ENCODE data around the gene NUP35. TPM values are rescaled to one million over a fixed set of nuclear protein-coding genes. Genes with fewer than 3 reads are reported as not detected.

NUP35 gene
- total RNA-seq, 2 donors from 2014 or later, result 5.0 to 6.6 TPM

DNA sequence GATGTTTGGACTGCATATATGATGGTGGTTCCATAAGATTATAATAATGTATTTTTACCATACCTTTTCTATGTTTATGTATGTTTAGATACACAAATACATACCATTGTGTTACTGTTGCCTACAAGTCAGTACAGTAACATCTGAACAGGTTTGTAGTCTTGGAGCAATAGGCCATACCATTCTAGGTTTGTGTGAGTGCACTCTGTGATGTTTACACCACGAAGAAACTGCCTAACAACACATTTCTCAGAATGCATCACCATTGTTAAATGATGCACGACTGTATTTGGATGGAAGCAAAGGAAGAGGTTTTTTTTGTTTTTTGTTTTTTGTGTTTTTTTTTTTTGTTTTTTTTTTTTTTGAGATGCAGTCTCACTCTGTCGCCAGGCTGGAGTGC is 36.2 kb upstream of the NUP35 start:
- Histone ChIP-seq H3K9me3 (no peaks in the 10 kb centered on the region), H3K4me1 (no peaks in the 10 kb centered on the region)

DNA sequence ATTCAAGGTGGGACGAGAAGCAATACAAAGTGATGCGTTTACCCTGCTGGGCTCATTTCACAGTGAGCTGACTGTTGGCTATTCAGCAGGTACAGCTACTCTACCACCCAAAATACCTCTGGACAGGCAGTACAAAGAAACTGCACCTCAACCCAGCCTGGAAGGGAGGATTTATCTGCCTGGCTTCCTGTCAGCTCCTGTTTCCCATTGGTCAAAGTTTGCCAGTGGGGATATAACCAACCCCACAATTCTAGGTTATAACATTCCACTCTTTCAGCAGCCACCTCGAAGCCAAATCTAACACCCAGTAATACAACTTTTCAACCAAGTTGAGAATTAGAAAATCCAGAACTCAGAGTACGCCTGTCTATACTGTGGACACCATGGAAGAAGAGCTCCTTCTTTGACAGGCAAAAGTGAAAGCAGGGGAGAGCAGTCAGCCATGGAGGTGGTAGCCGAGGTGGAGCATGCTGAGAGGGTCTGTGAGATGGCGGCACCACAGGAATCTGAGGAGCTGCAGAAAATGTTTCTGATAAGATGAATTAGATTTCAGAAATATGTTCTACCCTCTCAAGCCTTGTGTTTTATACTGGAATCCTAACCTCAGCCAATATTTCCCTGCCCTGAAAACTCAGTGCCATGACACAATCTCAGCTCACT is 34.9 kb upstream of the NUP35 start:
- Histone ChIP-seq H3K4me3 (no peak overlapping the region), H3K27ac (no peak overlapping the region), H3K9me3 (no peaks in the 10 kb centered on the region), H3K4me1 (no peaks in the 10 kb centered on the region), H3K27me3 (no peaks in the 10 kb centered on the region), H3K36me3 (no peaks in the 10 kb centered on the region)
- TF ChIP-seq, protein P1, sequence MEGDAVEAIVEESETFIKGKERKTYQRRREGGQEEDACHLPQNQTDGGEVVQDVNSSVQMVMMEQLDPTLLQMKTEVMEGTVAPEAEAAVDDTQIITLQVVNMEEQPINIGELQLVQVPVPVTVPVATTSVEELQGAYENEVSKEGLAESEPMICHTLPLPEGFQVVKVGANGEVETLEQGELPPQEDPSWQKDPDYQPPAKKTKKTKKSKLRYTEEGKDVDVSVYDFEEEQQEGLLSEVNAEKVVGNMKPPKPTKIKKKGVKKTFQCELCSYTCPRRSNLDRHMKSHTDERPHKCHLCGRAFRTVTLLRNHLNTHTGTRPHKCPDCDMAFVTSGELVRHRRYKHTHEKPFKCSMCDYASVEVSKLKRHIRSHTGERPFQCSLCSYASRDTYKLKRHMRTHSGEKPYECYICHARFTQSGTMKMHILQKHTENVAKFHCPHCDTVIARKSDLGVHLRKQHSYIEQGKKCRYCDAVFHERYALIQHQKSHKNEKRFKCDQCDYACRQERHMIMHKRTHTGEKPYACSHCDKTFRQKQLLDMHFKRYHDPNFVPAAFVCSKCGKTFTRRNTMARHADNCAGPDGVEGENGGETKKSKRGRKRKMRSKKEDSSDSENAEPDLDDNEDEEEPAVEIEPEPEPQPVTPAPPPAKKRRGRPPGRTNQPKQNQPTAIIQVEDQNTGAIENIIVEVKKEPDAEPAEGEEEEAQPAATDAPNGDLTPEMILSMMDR (IDR thresholded peaks at IDR 0.05), result no peak
- no peak for DNase-seq (ENCODE audit: low spot score)

More for the DNA sequence above, 36.2 kb upstream of the NUP35 start:
- Histone ChIP-seq H3K36me3 (no peaks in the 10 kb centered on the region), H3K27me3 (no peaks in the 10 kb centered on the region), H3K4me3 (no peak overlapping the region), H3K27ac (no peak overlapping the region)
- TF ChIP-seq, protein P1 (IDR thresholded peaks at IDR 0.05), result no peak
- DNase-seq (ENCODE audit: low spot score), result no peak

DNA sequence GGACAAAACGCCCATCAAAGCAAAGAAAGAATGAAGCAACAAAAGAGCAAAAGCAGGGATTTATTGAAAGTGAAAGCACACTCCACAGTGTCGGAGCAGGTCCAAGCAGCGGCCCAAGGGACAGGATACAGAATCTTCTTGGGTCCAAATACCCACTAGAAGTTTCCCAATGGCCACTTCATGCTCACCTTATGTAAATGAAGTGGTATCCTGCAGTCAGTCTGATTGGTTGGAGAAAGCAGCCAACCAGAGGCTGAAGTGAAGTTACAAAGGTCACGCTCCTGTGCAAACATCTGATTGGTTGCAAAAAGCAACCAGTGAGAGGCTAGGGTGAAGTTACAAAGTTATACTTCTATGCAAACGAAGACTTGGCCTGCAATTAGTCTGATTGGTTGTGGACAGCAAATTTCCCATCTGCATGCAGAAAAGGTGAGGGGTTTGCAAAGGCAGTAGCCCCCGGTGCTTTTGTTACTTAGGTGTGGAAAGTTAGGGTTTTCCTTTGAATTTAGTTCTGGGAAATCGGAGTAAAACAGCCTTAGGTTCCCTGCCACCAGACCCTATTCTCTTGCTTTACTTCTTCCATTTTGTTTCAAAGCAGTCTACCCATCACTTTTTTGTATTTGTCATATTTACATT is 32.8 kb upstream of the NUP35 start:
- H3K27ac ChIP-seq, result no peak overlapping the region
- no peak for DNase-seq (ENCODE audit: low spot score)
- no peak overlapping the region for H3K4me3 ChIP-seq
- H3K4me1 ChIP-seq, result no peaks in the 10 kb centered on the region
- TF ChIP-seq, protein P1 (IDR thresholded peaks at IDR 0.05), result no peak
- no peaks in the 10 kb centered on the region for H3K9me3 ChIP-seq
- H3K36me3 ChIP-seq, result no peaks in the 10 kb centered on the region
- H3K27me3 ChIP-seq, result no peaks in the 10 kb centered on the region

DNA sequence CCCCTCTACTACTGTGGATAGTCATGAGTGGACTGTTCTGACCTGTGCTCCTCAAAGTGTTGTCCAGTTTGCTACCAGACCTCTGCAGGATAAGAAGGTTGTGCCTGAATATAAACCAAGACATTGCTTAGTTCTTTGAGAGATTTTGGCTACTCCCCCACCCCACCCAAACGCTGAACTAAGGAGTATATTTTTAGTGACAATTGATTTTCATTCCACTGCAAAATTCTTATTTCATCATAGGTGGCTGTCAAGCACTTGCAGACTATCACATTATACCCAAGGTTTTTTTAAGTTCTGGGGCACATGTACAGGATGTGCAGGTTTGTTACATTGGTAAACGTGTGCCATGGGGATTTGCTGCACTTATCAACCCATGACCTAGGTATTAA is 32.3 kb upstream of the NUP35 start:
- TF ChIP-seq, protein P1 (IDR thresholded peaks at IDR 0.05), result no peak
- no peak overlapping the region for H3K4me3 ChIP-seq
- no peaks in the 10 kb centered on the region for H3K4me1 ChIP-seq
- no peaks in the 10 kb centered on the region for H3K9me3 ChIP-seq
- H3K27me3 ChIP-seq, result no peaks in the 10 kb centered on the region
- no peak for DNase-seq (ENCODE audit: low spot score)
- no peaks in the 10 kb centered on the region for H3K36me3 ChIP-seq
- H3K27ac ChIP-seq, result no peak overlapping the region

DNA sequence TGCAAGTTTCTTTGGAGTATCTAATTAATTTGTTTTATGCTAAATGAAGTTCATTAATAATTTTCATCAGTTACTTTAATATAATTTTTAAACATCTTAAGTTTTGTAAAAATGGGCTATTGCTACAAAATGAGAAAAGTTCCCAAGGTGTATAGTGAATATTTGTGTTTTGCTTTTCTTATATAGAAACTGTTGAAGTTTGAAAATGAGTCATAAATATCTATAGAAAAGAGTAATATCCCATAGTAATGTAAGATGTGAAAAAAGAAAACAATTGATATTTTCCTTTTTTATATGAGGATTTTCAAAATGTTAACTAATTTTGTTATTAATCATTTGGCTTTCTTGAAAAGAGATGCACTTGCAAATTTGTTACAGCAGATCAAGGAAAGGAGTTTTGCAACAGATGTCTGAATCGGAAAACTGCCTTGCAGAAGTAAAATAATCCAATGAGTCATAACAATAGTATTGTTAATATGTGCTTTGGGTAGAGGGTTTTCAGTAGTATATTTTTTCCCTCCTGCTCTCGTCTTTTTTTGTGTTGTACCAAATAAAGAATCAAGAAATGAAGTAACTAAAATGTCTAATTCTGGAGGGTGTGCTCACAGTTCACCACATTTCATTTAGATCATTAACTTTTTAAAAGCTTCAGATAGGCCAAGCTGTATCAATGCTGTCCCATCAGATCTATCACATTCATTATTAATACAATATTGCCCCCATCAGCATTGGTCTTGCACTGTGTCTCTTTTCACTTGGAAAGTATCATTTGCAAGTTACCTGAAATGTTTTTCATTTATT is 30.2 kb upstream of the NUP35 start:
- no peaks in the 10 kb centered on the region for H3K27me3 ChIP-seq
- no peak overlapping the region for H3K27ac ChIP-seq
- H3K9me3 ChIP-seq, result no peaks in the 10 kb centered on the region
- H3K4me1 ChIP-seq, result no peaks in the 10 kb centered on the region
- no peak overlapping the region for H3K4me3 ChIP-seq
- no peak for DNase-seq (ENCODE audit: low spot score)
- H3K36me3 ChIP-seq, result no peaks in the 10 kb centered on the region
- TF ChIP-seq, protein P1 (IDR thresholded peaks at IDR 0.05), result no peak

Measured in right atrium auricular region (tissue), 2 donors.